HEK293T (cell line): ENCODE results near the gene TUG1.

Experiments
- CTCF ChIA-PET: fragments of 350-600 bp; formaldehyde crosslinking; extraction: SDS; loops from one replicate; lab custom pipeline; 2021; ENCODE audit warnings: antibody characterized with exemption, inconsistent platforms; lab: Yijun Ruan, JAX
- POLR2A ChIA-PET: fragments of 350-600 bp; formaldehyde crosslinking; extraction: SDS; loops from one replicate; lab custom pipeline; 2020; ENCODE audit warnings: antibody characterized with exemption, inconsistent platforms; lab: Yijun Ruan, JAX
- DNase-seq: peaks from one replicate; pipeline ENCODE4 v3.0.0; 2012; ENCODE audit warnings: mixed read lengths; ENCODE audit errors: extremely low spot score
- ARNT ChIP-seq: fragments of 450-650 bp; IDR thresholded peaks from 2 replicates; pipeline ENCODE4 v1.6.1; 2017; ENCODE audit warnings: mild to moderate bottlenecking
- BHLHE40 ChIP-seq: fragments of 450-650 bp; IDR thresholded peaks from 2 replicates; pipeline ENCODE4 v1.6.1; 2016; ENCODE audit warnings: mild to moderate bottlenecking, moderate library complexity, borderline replicate concordance
- CTBP1 ChIP-seq: fragments of 450-650 bp; IDR thresholded peaks from 2 replicates; pipeline ENCODE4 v1.6.1; 2016; ENCODE audit warnings: borderline replicate concordance
- ELF4 ChIP-seq: fragments of 450-650 bp; IDR thresholded peaks from 2 replicates; pipeline ENCODE4 v1.6.1; 2017; ENCODE audit warnings: antibody characterized with exemption
- FOXA1 ChIP-seq: fragments of 450-650 bp; IDR thresholded peaks from 2 replicates; pipeline ENCODE4 v1.6.1; 2016; ENCODE audit warnings: mild to moderate bottlenecking
- FOXK2 ChIP-seq: fragments of 450-650 bp; IDR thresholded peaks from 2 replicates; pipeline ENCODE4 v1.6.1; 2016; ENCODE audit warnings: mild to moderate bottlenecking
- FOXM1 ChIP-seq: fragments of 450-650 bp; IDR thresholded peaks from 2 replicates; pipeline ENCODE4 v1.6.1; 2017; ENCODE audit warnings: mild to moderate bottlenecking, borderline replicate concordance
- HDGF ChIP-seq: fragments of 450-650 bp; IDR thresholded peaks from 2 replicates; pipeline ENCODE4 v1.6.1; 2017; ENCODE audit warnings: antibody characterized with exemption, borderline replicate concordance
- L3MBTL2 ChIP-seq: fragments of 450-650 bp; conservative IDR thresholded peaks from 2 replicates; pipeline ENCODE4 v1.6.1; 2016; ENCODE audit warnings: mild to moderate bottlenecking
- LEF1 ChIP-seq: fragments of 450-650 bp; IDR thresholded peaks from 2 replicates; pipeline ENCODE4 v1.6.1; 2017; ENCODE audit warnings: mild to moderate bottlenecking, borderline replicate concordance
- NFRKB ChIP-seq: fragments of 450-650 bp; IDR thresholded peaks from 2 replicates; pipeline ENCODE4 v1.6.1; 2016; ENCODE audit warnings: mild to moderate bottlenecking, moderate library complexity
- SP1 ChIP-seq: fragments of 450-650 bp; IDR thresholded peaks from 2 replicates; pipeline ENCODE4 v1.6.1; 2017
- SUZ12 ChIP-seq: fragments of 450-650 bp; IDR thresholded peaks from 2 replicates; pipeline ENCODE4 v1.6.1; 2016; ENCODE audit warnings: mild to moderate bottlenecking
- TARDBP ChIP-seq: fragments of 450-650 bp; IDR thresholded peaks from 2 replicates; pipeline ENCODE4 v1.6.1; 2016
- ZNF384 ChIP-seq: fragments of 450-650 bp; IDR thresholded peaks from 2 replicates; pipeline ENCODE4 v1.6.1; 2016
- TF ChIP-seq, protein P1 (sequence below): fragments of 450-650 bp; IDR thresholded peaks from 2 replicates; pipeline ENCODE4 v1.6.1; 2016

Gene TUG1

DNA sequence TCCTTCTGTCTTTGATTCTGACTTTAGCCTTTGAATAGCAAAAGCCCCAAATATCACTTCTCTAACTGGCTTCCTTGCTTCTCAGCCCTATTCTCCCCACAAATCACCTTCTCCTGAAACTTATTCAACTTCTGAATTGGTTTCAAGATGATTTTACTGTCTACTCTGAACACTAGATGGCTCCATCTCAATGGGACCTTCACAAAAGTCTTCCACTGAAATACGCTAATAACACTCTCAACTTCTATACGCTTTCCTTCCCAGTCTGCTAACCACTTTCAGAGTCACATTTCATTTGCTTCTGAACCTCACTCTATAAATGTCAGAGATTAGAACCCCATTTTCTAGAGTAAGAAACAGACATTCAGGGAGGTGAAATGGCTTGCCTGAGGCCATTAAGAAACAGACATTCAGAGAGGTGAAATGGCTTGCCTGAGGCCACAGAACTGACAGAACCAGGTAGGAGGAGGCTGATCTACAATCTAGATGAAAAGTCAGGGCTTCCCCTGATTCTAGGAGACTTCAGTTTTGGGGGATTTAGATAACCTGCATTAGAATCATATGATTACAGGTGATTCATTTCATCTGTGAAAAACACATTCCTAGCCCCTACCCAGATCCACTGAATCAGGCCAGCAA is 21.1 kb upstream of the TUG1 start:
- POLR2A ChIA-PET: no interaction called here
- TF ChIP-seq ARNT (no peak), SUZ12 (no peak), CTBP1 (no peak), NFRKB (no peak), L3MBTL2 (no peak), SP1 (no peak), FOXM1 (no peak), BHLHE40 (no peak), FOXA1 (no peak), FOXK2 (no peak), LEF1 (no peak), TARDBP (no peak), ZNF384 (no peak), HDGF (no peak), ELF4 (no peak)
- TF ChIP-seq, protein P1, sequence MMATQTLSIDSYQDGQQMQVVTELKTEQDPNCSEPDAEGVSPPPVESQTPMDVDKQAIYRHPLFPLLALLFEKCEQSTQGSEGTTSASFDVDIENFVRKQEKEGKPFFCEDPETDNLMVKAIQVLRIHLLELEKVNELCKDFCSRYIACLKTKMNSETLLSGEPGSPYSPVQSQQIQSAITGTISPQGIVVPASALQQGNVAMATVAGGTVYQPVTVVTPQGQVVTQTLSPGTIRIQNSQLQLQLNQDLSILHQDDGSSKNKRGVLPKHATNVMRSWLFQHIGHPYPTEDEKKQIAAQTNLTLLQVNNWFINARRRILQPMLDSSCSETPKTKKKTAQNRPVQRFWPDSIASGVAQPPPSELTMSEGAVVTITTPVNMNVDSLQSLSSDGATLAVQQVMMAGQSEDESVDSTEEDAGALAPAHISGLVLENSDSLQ: no peak
- CTCF ChIA-PET: no interaction called here
- peak; percentile 30 for DNase-seq

DNA sequence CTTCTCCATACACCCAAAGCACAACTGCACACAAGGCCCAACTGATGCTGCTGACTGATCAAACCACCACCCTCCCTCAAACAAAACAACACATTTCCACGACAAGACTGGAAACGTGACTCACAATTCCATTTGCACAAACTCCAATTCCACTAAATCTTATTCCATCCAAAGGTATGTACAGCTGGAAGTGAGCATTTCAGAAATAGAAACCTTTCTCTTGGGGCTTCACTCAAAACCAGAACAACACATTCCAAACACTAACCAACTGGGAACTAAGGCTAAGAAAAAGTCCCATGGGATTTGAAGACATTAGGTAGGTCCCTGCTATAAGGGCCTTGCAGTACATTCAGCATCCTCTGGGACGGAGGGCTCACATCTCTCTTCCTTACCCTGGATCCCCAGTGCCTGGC is 20.1 kb upstream of the TUG1 start:
- no peak for TF ChIP-seq FOXA1
- DNase-seq: peak; percentile 23
- ChIA-PET POLR2A (interaction anchor here (1.3 kb wide), 1 partner anchor 20 kb away, joined by 4 read pairs; the partner anchor contains the start of genes MORC2 and TUG1), CTCF (no interaction called here)

DNA sequence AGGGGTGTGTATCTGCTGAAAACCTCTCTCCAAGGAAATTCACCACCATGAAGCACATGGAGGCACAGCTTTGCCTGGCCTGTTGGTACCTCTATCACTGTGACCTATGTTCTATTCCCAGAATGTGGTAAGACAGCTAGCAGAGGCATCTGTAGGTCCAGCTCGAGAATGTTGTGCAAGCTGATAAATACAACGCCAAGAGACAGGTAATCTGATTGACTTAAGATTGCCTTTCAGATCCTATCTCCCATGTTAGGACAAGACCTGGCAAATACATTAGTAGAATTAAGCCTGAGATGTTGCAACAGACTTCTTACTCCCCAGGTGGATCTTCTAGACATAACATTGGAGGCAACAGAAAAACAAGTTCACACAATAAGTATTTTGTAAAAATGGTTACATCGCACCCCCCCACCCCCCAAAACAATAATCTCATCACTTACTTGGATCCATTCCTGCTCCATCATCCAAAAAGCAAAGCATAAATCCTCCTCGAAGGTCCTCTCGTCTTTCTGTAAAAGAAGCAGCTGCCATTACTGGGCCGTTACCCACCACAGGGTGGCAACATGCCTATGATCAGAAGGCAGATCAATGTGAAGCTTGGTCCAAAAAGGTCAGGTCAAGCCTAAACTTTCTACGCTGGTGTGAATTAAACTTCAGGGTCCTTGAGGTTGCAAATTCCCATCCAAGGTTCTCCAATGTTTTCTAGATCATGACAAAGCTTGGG is 19.0 kb upstream of the TUG1 start:
- no peak for TF ChIP-seq ZNF384
- no peak for TF ChIP-seq LEF1
- no peak for TF ChIP-seq TARDBP
- TF ChIP-seq SUZ12: no peak
- TF ChIP-seq HDGF: no peak
- TF ChIP-seq ARNT: no peak
- TF ChIP-seq ELF4: no peak
- no peak for TF ChIP-seq L3MBTL2
- TF ChIP-seq SP1: no peak
- no peak for TF ChIP-seq NFRKB
- TF ChIP-seq, protein P1: no peak
- TF ChIP-seq CTBP1: no peak
- TF ChIP-seq BHLHE40: no peak
- ChIA-PET CTCF (interaction anchor here (1.3 kb wide), 1 partner anchor 157 kb away, joined by 4 read pairs; the partner anchor contains the start of gene SELENOM), POLR2A (interaction anchor here (1.3 kb wide), 1 partner anchor 19 kb away, joined by 4 read pairs; the partner anchor contains the start of genes MORC2 and TUG1)

DNA sequence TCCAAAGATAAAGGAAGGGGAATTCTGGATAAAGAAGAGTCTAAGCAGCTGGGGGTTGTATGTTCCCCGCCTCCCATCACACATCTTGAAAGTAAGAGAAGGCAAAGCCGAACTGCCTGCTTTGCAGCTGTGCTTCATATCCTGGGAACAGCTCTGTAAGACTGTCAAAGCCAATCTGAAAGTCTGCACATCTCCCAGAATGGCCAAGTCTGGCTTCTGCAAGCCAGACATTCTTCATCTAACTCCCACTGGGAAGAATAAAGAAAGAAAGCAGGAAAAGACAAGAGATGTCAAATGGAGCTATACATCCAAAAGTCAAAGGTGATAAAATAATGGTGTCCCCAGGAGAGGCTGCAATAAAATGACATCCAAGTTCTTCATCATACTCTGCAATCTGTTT is 15.9 kb upstream of the TUG1 start:
- no peak for DNase-seq
- TF ChIP-seq ARNT (no peak), SUZ12 (no peak), TARDBP (no peak), ZNF384 (no peak), SP1 (no peak), NFRKB (no peak), ELF4 (no peak), L3MBTL2 (no peak)
- TF ChIP-seq, protein P1: no peak
- POLR2A ChIA-PET: interaction anchor here (1.0 kb wide), 1 partner anchor 15 kb away, joined by 6 read pairs; the partner anchor contains the start of genes MORC2 and TUG1
- CTCF ChIA-PET: no interaction called here

More for the DNA sequence above, 19.0 kb upstream of the TUG1 start:
- DNase-seq: no peak

DNA sequence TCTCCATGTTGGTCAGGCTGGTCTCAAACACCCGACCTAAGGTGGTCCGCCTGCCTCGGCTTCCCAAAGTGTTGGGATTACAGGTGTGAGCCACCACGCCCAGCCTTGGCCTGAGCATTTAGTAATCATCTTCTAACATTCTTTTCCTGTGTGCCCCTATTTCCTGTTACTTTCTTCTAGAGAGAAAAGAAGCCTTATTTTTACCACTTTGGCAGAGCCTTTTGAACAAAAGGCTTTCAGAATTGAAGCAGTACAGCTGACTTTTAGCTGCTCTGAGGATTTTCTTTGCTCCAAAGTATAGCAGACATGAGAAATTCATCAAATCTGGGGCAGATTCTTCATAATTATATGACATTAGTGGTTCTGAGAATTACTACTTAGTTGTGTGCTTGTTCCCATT is 13.9 kb upstream of the TUG1 start:
- ChIA-PET POLR2A (no interaction called here), CTCF (no interaction called here)
- no peak for DNase-seq
- no peak for TF ChIP-seq L3MBTL2
- no peak for TF ChIP-seq CTBP1
- TF ChIP-seq BHLHE40: no peak
- TF ChIP-seq ARNT: no peak
- no peak for TF ChIP-seq HDGF
- TF ChIP-seq SUZ12: no peak
- TF ChIP-seq FOXA1: no peak

DNA sequence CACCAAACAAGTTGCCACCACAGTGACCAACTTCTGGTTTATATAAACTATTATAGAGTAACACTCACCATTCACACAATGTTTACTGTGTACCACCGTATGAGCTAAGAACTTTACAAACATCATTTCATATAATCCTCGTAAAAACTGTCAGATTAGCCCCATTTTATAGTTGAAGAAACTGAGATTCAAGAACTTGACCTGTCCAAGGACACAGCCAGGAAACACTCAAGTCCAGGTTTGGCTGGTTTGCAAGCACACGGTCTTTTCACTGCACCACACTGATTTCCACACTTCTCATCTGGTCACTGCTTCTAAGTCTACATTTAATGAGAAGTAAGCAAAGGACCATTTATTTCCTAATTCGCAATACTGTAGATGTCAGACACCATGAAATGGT is 4.2 kb upstream of the TUG1 start:
- CTCF ChIA-PET: no interaction called here
- TF ChIP-seq SUZ12 (no peak), ELF4 (no peak), SP1 (no peak), FOXM1 (no peak), L3MBTL2 (no peak), ZNF384 (no peak), LEF1 (no peak), CTBP1 (no peak), ARNT (no peak), BHLHE40 (no peak), NFRKB (no peak), FOXK2 (no peak), TARDBP (no peak), HDGF (no peak), FOXA1 (no peak)
- TF ChIP-seq, protein P1: no peak
- DNase-seq: no peak
- POLR2A ChIA-PET: no interaction called here
